WTC11 (cell line): ENCODE results near the gene KIRREL3. TPM values are rescaled to one million over a fixed set of nuclear protein-coding genes. Genes with fewer than 3 reads are reported as not detected.

Source experiments
- ATAC-seq: fragments of 200-7000 bp; cut with Tn5 transposase; 2 replicates; pipeline ENCODE4 v1.10.0; 2021; ENCODE audit warnings: mild to moderate bottlenecking, moderate library complexity
- CTCF ChIA-PET: fragments of 300-600 bp; sonication (Branson Sonifier 250); formaldehyde crosslinking; loops from one replicate; lab custom pipeline; 2021; ENCODE audit warnings: antibody characterized with exemption; lab: Charles Lee
- POLR2A ChIA-PET: fragments of 350-600 bp; sonication (Branson Sonifier 250); formaldehyde crosslinking; loops from one replicate; lab custom pipeline; 2021; ENCODE audit warnings: antibody characterized with exemption; lab: Charles Lee
- DNase-seq: peaks from one replicate; pipeline ENCODE4 v3.0.0; 2021; ENCODE audit warnings: low spot score
- H3K27ac Mint-ChIP-seq: 2 replicates; pipeline ENCODE4 v1.8.0; 2021; ENCODE audit warnings: mixed read lengths
- H3K27me3 Mint-ChIP-seq: 2 replicates; pipeline ENCODE4 v1.8.0; 2021; ENCODE audit warnings: low read depth, mild to moderate bottlenecking, moderate library complexity, mixed read lengths
- H3K36me3 Mint-ChIP-seq: 2 replicates; pipeline ENCODE4 v1.8.0; 2021; ENCODE audit warnings: mixed read lengths
- H3K4me1 Mint-ChIP-seq: 2 replicates; pipeline ENCODE4 v1.8.0; 2022; ENCODE audit warnings: mixed read lengths
- H3K4me3 Mint-ChIP-seq: 2 replicates; pipeline ENCODE4 v1.8.0; 2021; ENCODE audit warnings: mild to moderate bottlenecking, moderate library complexity, mixed read lengths
- H3K9me3 Mint-ChIP-seq: 2 replicates; pipeline ENCODE4 v1.8.0; 2021; ENCODE audit warnings: mixed read lengths
- AFF4 ChIP-seq: sonication (generic); formaldehyde crosslinking; IDR thresholded peaks from 2 replicates; pipeline ENCODE4 v1.8.1; 2023; ENCODE audit warnings: mild to moderate bottlenecking, missing genetic modification reagents, borderline replicate concordance
- AR ChIP-seq: fragments of 250-450 bp; sonication (Bioruptor Pico); IDR thresholded peaks from 2 replicates; pipeline ENCODE4 v1.9.0; 2021; ENCODE audit warnings: mild to moderate bottlenecking
- ATF2 ChIP-seq: sonication (generic); formaldehyde crosslinking; IDR thresholded peaks from 2 replicates; pipeline ENCODE4 v1.8.1; 2022; ENCODE audit warnings: low read depth, missing genetic modification reagents, borderline replicate concordance
- CDX4 ChIP-seq: fragments of 250-450 bp; sonication (Bioruptor Pico); IDR thresholded peaks from 2 replicates; pipeline ENCODE4 v1.9.0; 2021; ENCODE audit warnings: moderate library complexity, mild to moderate bottlenecking, inconsistent platforms, borderline replicate concordance
- E2F5 ChIP-seq: sonication (generic); formaldehyde crosslinking; IDR thresholded peaks from 2 replicates; pipeline ENCODE4 v1.8.1; 2022; ENCODE audit warnings: mild to moderate bottlenecking, moderate library complexity, missing genetic modification reagents
- FOXK1 ChIP-seq: sonication (generic); formaldehyde crosslinking; IDR thresholded peaks from 2 replicates; pipeline ENCODE4 v1.8.0; 2022; ENCODE audit warnings: mild to moderate bottlenecking, moderate library complexity, missing genetic modification reagents
- FOXP1 ChIP-seq: sonication (generic); formaldehyde crosslinking; IDR thresholded peaks from 2 replicates; pipeline ENCODE4 v1.8.0; 2022; ENCODE audit warnings: missing genetic modification reagents, mild to moderate bottlenecking, moderate library complexity, borderline replicate concordance
- HMGA2 ChIP-seq: fragments of 250-450 bp; sonication (Bioruptor Pico); IDR thresholded peaks from 2 replicates; pipeline ENCODE4 v1.4.0; 2021; ENCODE audit warnings: mild to moderate bottlenecking, moderate library complexity
- JAZF1 ChIP-seq: fragments of 250-450 bp; sonication (Bioruptor Pico); IDR thresholded peaks from 2 replicates; pipeline ENCODE4 v1.9.0; 2021; ENCODE audit warnings: moderate library complexity, mild to moderate bottlenecking, inconsistent platforms
- JUN ChIP-seq: sonication (generic); formaldehyde crosslinking; IDR thresholded peaks from 2 replicates; pipeline ENCODE4 v1.8.0; 2023; ENCODE audit warnings: mild to moderate bottlenecking, missing genetic modification reagents
- SMAD3 ChIP-seq: sonication (generic); formaldehyde crosslinking; IDR thresholded peaks from 2 replicates; pipeline ENCODE4 v1.8.0; 2022; ENCODE audit warnings: missing genetic modification reagents, mild to moderate bottlenecking, borderline replicate concordance
- SMAD4 ChIP-seq: sonication (generic); formaldehyde crosslinking; IDR thresholded peaks from 2 replicates; pipeline ENCODE4 v1.8.0; 2022; ENCODE audit warnings: mild to moderate bottlenecking, missing genetic modification reagents
- STAT6 ChIP-seq: sonication (generic); formaldehyde crosslinking; conservative IDR thresholded peaks from 2 replicates; pipeline ENCODE4 v1.8.1; 2023; ENCODE audit warnings: mild to moderate bottlenecking, low read depth, missing genetic modification reagents, moderate library complexity
- TCF7 ChIP-seq: sonication (generic); formaldehyde crosslinking; IDR thresholded peaks from 2 replicates; pipeline ENCODE4 v1.8.0; 2022; ENCODE audit warnings: mild to moderate bottlenecking, low read depth, missing genetic modification reagents, moderate library complexity
- TEAD1 ChIP-seq: sonication (generic); formaldehyde crosslinking; IDR thresholded peaks from 2 replicates; pipeline ENCODE4 v1.8.0; 2022; ENCODE audit warnings: mild to moderate bottlenecking, missing genetic modification reagents
- ZNF138 ChIP-seq: sonication (generic); formaldehyde crosslinking; conservative IDR thresholded peaks from 2 replicates; pipeline ENCODE4 v1.8.1; 2022; ENCODE audit warnings: mild to moderate bottlenecking, moderate library complexity, missing genetic modification reagents
- ZNF219 ChIP-seq: sonication (generic); formaldehyde crosslinking; IDR thresholded peaks from 2 replicates; pipeline ENCODE4 v1.8.0; 2023; ENCODE audit warnings: missing genetic modification reagents, mild to moderate bottlenecking, borderline replicate concordance
- ZNF396 ChIP-seq: fragments of 250-450 bp; sonication (Bioruptor Pico); IDR thresholded peaks from 2 replicates; pipeline ENCODE4 v1.8.0; 2021; ENCODE audit warnings: mild to moderate bottlenecking, moderate library complexity, borderline replicate concordance
- ZNF423 ChIP-seq: fragments of 250-450 bp; sonication (Bioruptor Pico); IDR thresholded peaks from 2 replicates; pipeline ENCODE4 v2.1.2; 2022; ENCODE audit warnings: mild to moderate bottlenecking, moderate library complexity
- ZNF512 ChIP-seq: sonication (generic); formaldehyde crosslinking; IDR thresholded peaks from 2 replicates; pipeline ENCODE4 v1.8.1; 2022; ENCODE audit warnings: missing genetic modification reagents, borderline replicate concordance
- ZNF671 ChIP-seq: fragments of 250-450 bp; sonication (Bioruptor Pico); IDR thresholded peaks from 2 replicates; pipeline ENCODE4 v1.8.0; 2021; ENCODE audit warnings: mild to moderate bottlenecking
- total RNA-seq: library from RNA; stranded (reverse); gene quantifications from 3 replicates; pipeline ENCODE4 v1.2.3, GENCODE V29; 2021

Gene KIRREL3
- total RNA-seq, 1 experiment from 2014 or later, result 0.59 TPM

- TF ChIP-seq E2F5, result no peak
- no peak for TF ChIP-seq ZNF396
- TF ChIP-seq, all 79 proteins: peak for 0
These were observed 568.0 kb downstream of the KIRREL3 start (continued) for GRCh38 chr11:126432525-126432924.

GRCh38 chr11:126432065-126432461 is 568.5 kb downstream of the KIRREL3 start:
- peaks cover 21% of the 10 kb centered on the region for H3K4me1 Mint-ChIP-seq
- H3K4me3 Mint-ChIP-seq, result no peak overlapping the region
- DNase-seq (no peak), ATAC-seq (no peak)
- H3K36me3 Mint-ChIP-seq, result no peaks in the 10 kb centered on the region
- H3K27me3 Mint-ChIP-seq, result no peaks in the 10 kb centered on the region
- H3K27ac Mint-ChIP-seq, result no peak overlapping the region
- ChIA-PET CTCF (interaction anchor here (1.4 to 2.3 kb wide), 4 partner anchors 9 to 122 kb away, joined by 5 to 12 read pairs (median 6); no protein-coding TSS in a partner anchor), POLR2A (no interaction called here)
- H3K9me3 Mint-ChIP-seq, result no peaks in the 10 kb centered on the region
- TF ChIP-seq TCF7 (CRISPR knock-in tag) (no peak), ZNF219 (CRISPR knock-in tag) (no peak), FOXP1 (no peak), ZNF138 (no peak), CDX4 (CRISPR knock-in tag) (no peak), SMAD3 (no peak), ZNF512 (CRISPR knock-in tag) (no peak), ZNF423 (CRISPR knock-in tag) (no peak), AFF4 (no peak), JAZF1 (CRISPR knock-in tag) (no peak), FOXK1 (CRISPR knock-in tag) (no peak), STAT6 (no peak), ATF2 (no peak), TEAD1 (CRISPR knock-in tag) (no peak), HMGA2 (CRISPR knock-in tag) (no peak), JUN (CRISPR knock-in tag) (no peak), SMAD4 (CRISPR knock-in tag) (no peak), AR (CRISPR knock-in tag) (no peak), ZNF671 (CRISPR knock-in tag) (no peak)
